Caco-2 (cell line): Measurements from ENCODE around the gene MPPED1. TPM values are rescaled to one million over a fixed set of nuclear protein-coding genes. Genes with fewer than 3 reads are reported as not detected.

Source experiments
- BruUV-seq: library from RNA; stranded (reverse); fragments of 400-500 nt; replicated peaks from 2 replicates; lab custom pipeline; 2021; lab: Mats Ljungman, UMichigan
- CTCF ChIA-PET: fragments of 300-600 bp; sonication (Branson Sonifier 250); formaldehyde crosslinking; loops from one replicate; lab custom pipeline; 2022; ENCODE audit warnings: antibody characterized with exemption; lab: Charles Lee
- POLR2A ChIA-PET: fragments of 300-600 bp; sonication (Branson Sonifier 250); formaldehyde crosslinking; loops from one replicate; lab custom pipeline; 2022; ENCODE audit warnings: antibody characterized with exemption; lab: Charles Lee
- DNase-seq, 2 experiments: peaks; one replicate each; pipeline versions ENCODE4 v3.0.0 to v3.0.0-alpha.2; 2020 to 2022
- H3K27me3 ChIP-seq: replicated peaks from 2 replicates; pipeline ENCODE4 v1.6.0; 2011; ENCODE audit warnings: low read length; ENCODE audit not compliant: control insufficient read depth, insufficient read depth
- H3K36me3 ChIP-seq: 2 replicates; pipeline ENCODE4 v1.5.1; 2011; ENCODE audit warnings: low read length; ENCODE audit not compliant: control insufficient read depth, insufficient read depth
- H3K4me1 ChIP-seq: fragments of 250-450 bp; sonication (Bioruptor Pico); 2 replicates; pipeline ENCODE4 v1.5.1; 2020; ENCODE audit warnings: mild to moderate bottlenecking
- H3K4me3 ChIP-seq: 2 replicates; pipeline ENCODE4 v1.5.1; 2011; ENCODE audit warnings: low read depth, mild to moderate bottlenecking, control low read depth, low read length
- H3K9me3 ChIP-seq: fragments of 250-450 bp; sonication (Bioruptor Pico); 2 replicates; pipeline ENCODE4 v1.5.1; 2020; ENCODE audit warnings: mild to moderate bottlenecking, moderate library complexity
- H3K27ac Mint-ChIP-seq: one replicate; pipeline ENCODE4 v1.8.0; 2022; ENCODE audit warnings: mixed read lengths; ENCODE audit not compliant: unreplicated experiment
- H3K27me3 Mint-ChIP-seq: one replicate; pipeline ENCODE4 v1.8.0; 2022; ENCODE audit warnings: mixed read lengths; ENCODE audit not compliant: insufficient read depth, unreplicated experiment
- H3K36me3 Mint-ChIP-seq: one replicate; pipeline ENCODE4 v1.8.0; 2022; ENCODE audit warnings: mild to moderate bottlenecking, mixed read lengths; ENCODE audit not compliant: insufficient read depth, unreplicated experiment
- H3K4me1 Mint-ChIP-seq: one replicate; pipeline ENCODE4 v1.8.0; 2022; ENCODE audit warnings: low read depth, mixed read lengths; ENCODE audit not compliant: unreplicated experiment
- H3K4me3 Mint-ChIP-seq: one replicate; pipeline ENCODE4 v1.8.0; 2022; ENCODE audit warnings: mild to moderate bottlenecking, moderate library complexity, mixed read lengths; ENCODE audit not compliant: unreplicated experiment
- H3K9me3 Mint-ChIP-seq: one replicate; pipeline ENCODE4 v1.8.0; 2022; ENCODE audit warnings: mixed read lengths; ENCODE audit not compliant: unreplicated experiment
- CTCF ChIP-seq, 2 experiments: fragments of 200-600 bp in 1 of 2; IDR thresholded peaks; 1 replicate in 1 of 2; 2 replicates in 1 of 2; pipeline versions ENCODE4 v1.5.1 to v1.8.0; 2011 to 2022; ENCODE audit warnings: antibody characterized with exemption in 1 of 2, control low read depth in 1 of 2, inconsistent platforms in 1 of 2, low read depth in 1 of 2, low read length in 1 of 2, mild to moderate bottlenecking in 1 of 2, moderate library complexity in 1 of 2; ENCODE audit not compliant: insufficient read depth in 1 of 2, severe bottlenecking in 1 of 2, unreplicated experiment in 1 of 2
- intact Hi-C: fragments of 100-400 bp; cut with micrococcal nuclease; formaldehyde crosslinking; loops from one replicate; pipeline ENCODE4 v1.10.0; 2022; ENCODE audit not compliant: unreplicated experiment
- total RNA-seq: library from RNA; stranded (reverse); gene quantifications from 2 replicates; pipeline ENCODE4 v1.2.3, GENCODE V29; 2022

MPPED1 gene
- total RNA-seq, 1 experiment from 2014 or later: not detected

GRCh38 chr22:43505423-43505822 is 93.6 kb downstream of the MPPED1 start:
- no peak for DNase-seq
- TF ChIP-seq CTCF (IDR thresholded peaks at IDR 0.05; ENCODE audit: insufficient read depth in 1 of 2, low read depth in 1 of 2, low read length in 1 of 2, severe bottlenecking in 1 of 2, unreplicated experiment in 1 of 2): no peak
- Histone ChIP-seq H3K4me3 (no peak overlapping the region), H3K27me3 (no peaks in the 10 kb centered on the region), H3K36me3 (no peaks in the 10 kb centered on the region), H3K4me1 (no peaks in the 10 kb centered on the region), H3K9me3 (no peaks in the 10 kb centered on the region)
- no peaks in the 10 kb centered on the region for H3K4me1 Mint-ChIP-seq
- H3K9me3 Mint-ChIP-seq: no peaks in the 10 kb centered on the region
- intact Hi-C loops: no loop called here
- no peaks in the 10 kb centered on the region for H3K27me3 Mint-ChIP-seq
- no peak overlapping the region for H3K4me3 Mint-ChIP-seq
- H3K27ac Mint-ChIP-seq: no peak overlapping the region
- CTCF ChIA-PET: no interaction called here
- H3K36me3 Mint-ChIP-seq: no peaks in the 10 kb centered on the region
- no TSS peak for BruUV-seq
- POLR2A ChIA-PET: no interaction called here

GRCh38 chr22:43505896-43506295 is 94.1 kb downstream of the MPPED1 start:
- H3K27ac Mint-ChIP-seq: no peak overlapping the region
- CTCF ChIA-PET: interaction anchor here (0.6 kb wide), 1 partner anchor 61 kb away, joined by 3 read pairs; no protein-coding TSS in a partner anchor
- DNase-seq: no peak

GRCh38 chr22:43506487-43506886 is 94.7 kb downstream of the MPPED1 start:
- Histone ChIP-seq H3K9me3 (no peaks in the 10 kb centered on the region), H3K4me3 (no peak overlapping the region), H3K36me3 (no peaks in the 10 kb centered on the region), H3K27me3 (no peaks in the 10 kb centered on the region), H3K4me1 (no peaks in the 10 kb centered on the region)
- H3K9me3 Mint-ChIP-seq: no peaks in the 10 kb centered on the region
- H3K36me3 Mint-ChIP-seq: no peaks in the 10 kb centered on the region
- no peak overlapping the region for H3K4me3 Mint-ChIP-seq
- POLR2A ChIA-PET: no interaction called here
- H3K4me1 Mint-ChIP-seq: no peaks in the 10 kb centered on the region
- no TSS peak for BruUV-seq
- no peaks in the 10 kb centered on the region for H3K27me3 Mint-ChIP-seq
- TF ChIP-seq CTCF (IDR thresholded peaks at IDR 0.05; ENCODE audit: insufficient read depth in 1 of 2, low read depth in 1 of 2, low read length in 1 of 2, severe bottlenecking in 1 of 2, unreplicated experiment in 1 of 2): no peak
- intact Hi-C loops: no loop called here
- DNase-seq: no peak
- no peak overlapping the region for H3K27ac Mint-ChIP-seq
- CTCF ChIA-PET: interaction anchor here (0.6 kb wide), 1 partner anchor 62 kb away, joined by 3 read pairs; no protein-coding TSS in a partner anchor

More at GRCh38 chr22:43505896-43506295, 94.1 kb downstream of the MPPED1 start:
- POLR2A ChIA-PET: no interaction called here
- H3K4me1 Mint-ChIP-seq: no peaks in the 10 kb centered on the region
- H3K27me3 ChIP-seq: no peaks in the 10 kb centered on the region
- no peak overlapping the region for H3K4me3 ChIP-seq
- no peak for TF ChIP-seq CTCF (IDR thresholded peaks at IDR 0.05; ENCODE audit: insufficient read depth in 1 of 2, low read depth in 1 of 2, low read length in 1 of 2, severe bottlenecking in 1 of 2, unreplicated experiment in 1 of 2)
- intact Hi-C loops: no loop called here
- H3K27me3 Mint-ChIP-seq: no peaks in the 10 kb centered on the region
- H3K4me3 Mint-ChIP-seq: no peak overlapping the region
- no TSS peak for BruUV-seq
- no peaks in the 10 kb centered on the region for H3K36me3 Mint-ChIP-seq
- H3K9me3 Mint-ChIP-seq: no peaks in the 10 kb centered on the region
- no peaks in the 10 kb centered on the region for H3K4me1 ChIP-seq
- no peaks in the 10 kb centered on the region for H3K36me3 ChIP-seq
- no peaks in the 10 kb centered on the region for H3K9me3 ChIP-seq
